PC-3 (cell line): Measurements from ENCODE around the gene C19orf47. TPM values are rescaled to one million over a fixed set of nuclear protein-coding genes. Genes with fewer than 3 reads are reported as not detected.

ENCODE experiments used
- ATAC-seq: fragments of 200-7000 bp; cut with Tn5 transposase; 2 replicates; pipeline ENCODE4 v1.9.1; 2020; ENCODE audit warnings: mild to moderate bottlenecking, moderate library complexity
- BruUV-seq: library from RNA; stranded (reverse); fragments of 400-500 nt; replicated peaks from 2 replicates; lab custom pipeline; 2021; lab: Mats Ljungman, UMichigan
- CTCF ChIA-PET: fragments of 300-600 bp; sonication (Branson Sonifier 250); formaldehyde crosslinking; loops from one replicate; lab custom pipeline; 2022; ENCODE audit warnings: antibody characterized with exemption; lab: Charles Lee
- POLR2A ChIA-PET: fragments of 300-600 bp; sonication (Branson Sonifier 250); formaldehyde crosslinking; loops from one replicate; lab custom pipeline; 2022; ENCODE audit warnings: antibody characterized with exemption; ENCODE audit not compliant: unreplicated experiment; lab: Charles Lee
- DNase-seq: peaks from one replicate; pipeline ENCODE4 v3.0.0-alpha.2; 2015
- H2AFZ ChIP-seq: fragments of 300-600 bp; sonication (generic); 2 replicates; pipeline ENCODE4 v1.6.0; 2016; ENCODE audit warnings: antibody characterized with exemption, low read length
- H3F3A ChIP-seq: fragments of 300-600 bp; sonication (generic); one replicate; pipeline ENCODE4 v1.6.0; 2017; ENCODE audit warnings: antibody characterized with exemption, low read length, control low read depth, mild to moderate bottlenecking; ENCODE audit not compliant: unreplicated experiment
- H3K27ac ChIP-seq: fragments of 300-600 bp; sonication (generic); 2 replicates; pipeline ENCODE4 v1.5.1; 2016; ENCODE audit warnings: mild to moderate bottlenecking, low read length
- H3K27me3 ChIP-seq: fragments of 300-600 bp; sonication (generic); 2 replicates; pipeline ENCODE4 v1.6.1; 2016; ENCODE audit warnings: low read length, mixed read lengths
- H3K36me3 ChIP-seq: fragments of 300-600 bp; sonication (generic); 2 replicates; pipeline ENCODE4 v1.6.1; 2016; ENCODE audit warnings: low read depth, mixed run types, low read length, mixed read lengths
- H3K4me1 ChIP-seq: fragments of 300-600 bp; sonication (generic); 2 replicates; pipeline ENCODE4 v1.5.1; 2016; ENCODE audit warnings: low read length; ENCODE audit not compliant: insufficient read depth
- H3K4me2 ChIP-seq: fragments of 300-600 bp; sonication (generic); 2 replicates; pipeline ENCODE4 v1.6.0; 2016; ENCODE audit warnings: low read length
- H3K4me3 ChIP-seq: fragments of 300-600 bp; sonication (generic); 2 replicates; pipeline ENCODE4 v1.5.1; 2016; ENCODE audit warnings: mild to moderate bottlenecking, low read length, mixed read lengths
- H3K79me2 ChIP-seq: fragments of 300-600 bp; sonication (generic); 2 replicates; pipeline ENCODE4 v1.6.1; 2017; ENCODE audit warnings: low read length, mixed read lengths
- H3K9ac ChIP-seq: fragments of 300-600 bp; sonication (generic); 2 replicates; pipeline ENCODE4 v1.6.0; 2016; ENCODE audit warnings: mild to moderate bottlenecking, low read length
- H3K9me2 ChIP-seq: fragments of 300-600 bp; sonication (generic); replicated peaks from 2 replicates; pipeline ENCODE4 v1.6.1; 2016; ENCODE audit warnings: mixed run types, low read length, mixed read lengths
- H3K9me3 ChIP-seq: fragments of 300-600 bp; sonication (generic); 2 replicates; pipeline ENCODE4 v1.6.1; 2016; ENCODE audit warnings: low read length, mixed read lengths
- H4K20me1 ChIP-seq: fragments of 300-600 bp; sonication (generic); 2 replicates; pipeline ENCODE4 v1.6.1; 2016; ENCODE audit warnings: low read length, mixed read lengths
- EZH2 ChIP-seq: fragments of 300-600 bp; sonication (generic); IDR thresholded peaks from one replicate; pipeline ENCODE4 v1.6.1; 2017; ENCODE audit warnings: antibody characterized with exemption, mild to moderate bottlenecking, low read length; ENCODE audit not compliant: unreplicated experiment
- EZH2phosphoT487 ChIP-seq: fragments of 300-600 bp; sonication (generic); IDR thresholded peaks from 2 replicates; pipeline ENCODE4 v1.6.1; 2018; ENCODE audit warnings: mild to moderate bottlenecking, antibody characterized with exemption, low read length, borderline replicate concordance
- intact Hi-C: fragments of 100-400 bp; cut with micrococcal nuclease; formaldehyde crosslinking; loops from 2 replicates; pipeline ENCODE4 v1.9.0; 2023
- total RNA-seq: library from RNA; depleted of rRNA; stranded (reverse); fragments of >200 nt; gene quantifications from 2 replicates; pipeline ENCODE4 v1.2.3, GENCODE V29; 2014
- TF ChIP-seq, protein P1 (sequence below): fragments of 300-600 bp; sonication (generic); conservative IDR thresholded peaks from 2 replicates; pipeline ENCODE4 v1.5.1; 2017; ENCODE audit warnings: antibody characterized with exemption, low read depth, mild to moderate bottlenecking, low read length

The C19orf47 gene
- total RNA-seq, 1 experiment from 2014 or later: 13.9 TPM

DNA sequence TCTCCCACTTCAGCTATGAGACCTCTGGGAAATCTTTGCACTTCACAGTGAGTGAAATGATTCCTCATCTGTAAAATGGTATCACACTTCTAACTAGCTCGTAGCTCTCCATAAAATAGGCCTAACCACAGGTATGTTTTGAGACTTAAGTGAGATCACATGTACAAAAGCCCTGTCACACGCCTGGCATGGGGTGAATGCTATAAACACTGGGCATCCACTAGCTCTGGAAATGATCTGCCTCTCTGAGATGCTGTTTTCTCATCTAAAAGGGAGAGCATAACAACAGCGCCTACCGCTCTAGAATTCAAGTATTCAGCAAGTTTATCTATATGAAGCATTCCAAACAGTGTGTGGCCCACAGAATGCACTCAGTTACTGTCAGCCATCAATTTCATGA lies 65.3 kb downstream of the C19orf47 start:
- ChIA-PET CTCF (no interaction called here), POLR2A (no interaction called here)
- Histone ChIP-seq H3K9me2 (no peaks in the 10 kb centered on the region), H3K27ac (no peak overlapping the region), H3K4me3 (no peak overlapping the region), H4K20me1 (0 out of 2 replicates have a peak, but pooled peaks cover 5% of the 10 kb centered on the region), H3K36me3 (no peaks in the 10 kb centered on the region), H3K4me2 (no peak overlapping the region), H3F3A (no peaks in the 10 kb centered on the region), H3K9ac (no peak overlapping the region), H3K27me3 (no peaks in the 10 kb centered on the region), H3K79me2 (peaks cover 71% of the 10 kb centered on the region), H3K4me1 (0 out of 2 replicates have a peak, but pooled peaks cover 5% of the 10 kb centered on the region), H2AFZ (no peak overlapping the region), H3K9me3 (no peaks in the 10 kb centered on the region)
- TF ChIP-seq EZH2phosphoT487 (no peak), EZH2 (no peak)
- TF ChIP-seq, protein P1, sequence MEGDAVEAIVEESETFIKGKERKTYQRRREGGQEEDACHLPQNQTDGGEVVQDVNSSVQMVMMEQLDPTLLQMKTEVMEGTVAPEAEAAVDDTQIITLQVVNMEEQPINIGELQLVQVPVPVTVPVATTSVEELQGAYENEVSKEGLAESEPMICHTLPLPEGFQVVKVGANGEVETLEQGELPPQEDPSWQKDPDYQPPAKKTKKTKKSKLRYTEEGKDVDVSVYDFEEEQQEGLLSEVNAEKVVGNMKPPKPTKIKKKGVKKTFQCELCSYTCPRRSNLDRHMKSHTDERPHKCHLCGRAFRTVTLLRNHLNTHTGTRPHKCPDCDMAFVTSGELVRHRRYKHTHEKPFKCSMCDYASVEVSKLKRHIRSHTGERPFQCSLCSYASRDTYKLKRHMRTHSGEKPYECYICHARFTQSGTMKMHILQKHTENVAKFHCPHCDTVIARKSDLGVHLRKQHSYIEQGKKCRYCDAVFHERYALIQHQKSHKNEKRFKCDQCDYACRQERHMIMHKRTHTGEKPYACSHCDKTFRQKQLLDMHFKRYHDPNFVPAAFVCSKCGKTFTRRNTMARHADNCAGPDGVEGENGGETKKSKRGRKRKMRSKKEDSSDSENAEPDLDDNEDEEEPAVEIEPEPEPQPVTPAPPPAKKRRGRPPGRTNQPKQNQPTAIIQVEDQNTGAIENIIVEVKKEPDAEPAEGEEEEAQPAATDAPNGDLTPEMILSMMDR: no peak
- DNase-seq (no peak), ATAC-seq (no peak)
- intact Hi-C loops: no loop called here
- no TSS peak for BruUV-seq

DNA sequence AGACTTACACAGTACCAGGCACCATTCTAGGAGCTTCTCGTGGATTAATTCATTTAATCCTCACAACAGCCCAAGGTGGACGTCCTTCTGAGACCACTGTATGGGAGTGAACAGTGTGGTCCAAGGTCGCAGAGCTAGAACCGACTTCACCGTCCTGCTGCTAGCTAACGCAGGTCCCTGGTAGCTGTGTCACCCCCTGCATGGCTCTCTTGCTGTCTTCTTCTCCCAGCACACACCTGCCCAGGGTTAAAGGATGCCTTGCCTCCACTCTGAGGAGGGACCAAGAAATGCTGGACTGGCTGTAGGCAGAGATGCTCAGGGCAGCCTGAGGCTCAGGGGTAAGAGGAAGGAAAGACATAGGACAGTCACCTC lies 66.0 kb downstream of the C19orf47 start:
- POLR2A ChIA-PET: no interaction called here
- H3K9me3 ChIP-seq: no peaks in the 10 kb centered on the region
- CTCF ChIA-PET: no interaction called here

More for the DNA sequence above, 66.0 kb downstream of the C19orf47 start:
- DNase-seq: no peak
- H3K27ac ChIP-seq: no peak overlapping the region
- H3K4me2 ChIP-seq: no peak overlapping the region
- H3K79me2 ChIP-seq: peaks cover 79% of the 10 kb centered on the region
- H3F3A ChIP-seq: no peaks in the 10 kb centered on the region
- H2AFZ ChIP-seq: no peak overlapping the region
- intact Hi-C loops: no loop called here
- no peak overlapping the region for H3K4me3 ChIP-seq
- H3K9me2 ChIP-seq: no peaks in the 10 kb centered on the region
- 0 out of 2 replicates have a peak, but pooled peaks cover 5% of the 10 kb centered on the region for H3K4me1 ChIP-seq
- BruUV-seq: no TSS peak
- H3K9ac ChIP-seq: no peak overlapping the region
- H3K27me3 ChIP-seq: no peaks in the 10 kb centered on the region
- H4K20me1 ChIP-seq: 0 out of 2 replicates have a peak, but pooled peaks cover 5% of the 10 kb centered on the region
- no peak for TF ChIP-seq EZH2phosphoT487
- TF ChIP-seq EZH2: no peak
- TF ChIP-seq, protein P1: no peak
- no peaks in the 10 kb centered on the region for H3K36me3 ChIP-seq
- ATAC-seq: no peak
